ENCODE data around the gene CXXC5.
A peak's percentile ranks its signal among the peaks of the same experiment; 100 is the strongest.

- TF ChIP-seq POLR2AphosphoS5 (IDR thresholded peaks at IDR 0.05): peak in 1 of 3 donors; percentile 49
- no peak for TF ChIP-seq CTCF (IDR thresholded peaks at IDR 0.05)
Measured at GRCh38 chr5:139698490-139699146, 50.5 kb downstream of the CXXC5 start.
